ENCODE results near the gene CTNNBL1.
"Not testable (repeated sequence)": the region's sequence is repeated elsewhere in the genome, so short reads cannot be mapped to it uniquely, and the experiment has no call there.

CTNNBL1 gene

DNA sequence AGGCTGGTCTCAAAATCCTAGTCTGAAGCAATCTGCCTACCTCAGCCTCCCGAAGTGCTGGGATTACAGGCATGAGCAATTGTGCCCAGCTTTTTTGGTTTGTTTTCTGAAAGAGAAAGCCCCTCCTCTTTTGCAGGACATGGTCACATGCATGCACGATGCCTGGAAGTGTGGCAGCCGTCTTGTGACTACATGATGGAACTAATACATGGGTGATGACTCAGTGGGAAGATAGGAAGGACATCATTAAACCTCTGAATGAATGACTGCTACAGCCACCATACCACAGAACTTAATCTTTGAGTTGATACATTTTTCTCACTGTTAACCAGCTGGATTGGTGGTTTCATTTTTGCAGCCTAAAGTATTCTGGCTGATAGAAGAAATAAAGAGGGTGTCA is 13.4 kb upstream of the CTNNBL1 start:
- no peak for DNase-seq

DNA sequence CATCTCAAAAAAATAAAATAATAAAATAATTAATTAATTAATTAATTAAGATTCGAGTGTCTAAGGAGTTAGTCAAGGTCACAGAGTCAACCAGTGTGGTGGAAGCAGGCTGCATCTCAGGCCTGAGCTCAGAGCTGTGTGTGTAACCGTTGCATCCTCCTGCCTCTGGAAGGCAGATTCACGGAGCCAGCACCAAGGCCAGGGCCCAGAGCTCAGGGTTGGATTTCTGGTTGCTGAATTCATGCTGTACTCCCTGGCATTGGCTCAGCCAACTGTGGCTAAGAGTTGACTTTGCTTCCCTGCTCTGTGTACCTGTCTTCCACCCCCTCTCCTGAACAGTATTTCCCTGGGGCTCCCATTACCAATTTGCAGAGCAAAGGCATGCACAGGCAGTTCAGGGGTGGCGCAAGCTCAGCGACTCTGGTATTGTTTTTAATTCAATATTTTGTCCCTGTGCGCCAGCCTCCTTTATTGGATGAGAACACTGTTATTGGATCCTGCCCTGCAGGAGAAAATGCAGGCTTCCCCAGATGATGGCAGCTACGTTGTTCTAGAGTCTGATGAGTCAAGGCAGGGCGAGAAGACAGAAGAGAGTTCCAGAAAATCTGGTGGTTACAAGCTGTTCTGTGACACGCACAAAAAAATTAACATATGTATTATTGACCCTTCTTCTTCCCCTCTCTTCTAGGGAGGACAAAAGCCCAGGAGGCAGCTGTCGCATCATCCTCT is 12.3 kb upstream of the CTNNBL1 start:
- no peak for DNase-seq

DNA sequence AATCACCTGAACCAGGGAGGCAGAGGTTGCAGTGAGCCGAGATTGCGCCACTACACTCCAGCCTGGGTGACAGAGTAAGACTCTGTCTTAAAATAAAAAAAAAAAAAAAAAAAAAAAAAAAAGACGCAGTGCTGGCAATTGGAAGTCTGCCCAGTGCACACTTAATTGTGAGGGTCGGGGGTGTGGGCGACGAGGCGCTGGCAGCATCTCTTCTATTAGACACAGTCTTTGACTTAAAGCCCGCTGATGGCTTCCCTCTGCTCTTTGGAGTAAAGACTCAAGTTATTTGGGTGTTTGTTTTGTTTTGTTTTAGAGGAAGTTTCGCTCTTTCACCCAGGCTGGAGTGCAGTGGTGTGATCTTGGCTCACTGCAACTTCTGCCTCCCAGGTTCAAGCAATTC is 10.7 kb upstream of the CTNNBL1 start:
- DNase-seq, result peak in 1 of 3 experiments; percentile 42

DNA sequence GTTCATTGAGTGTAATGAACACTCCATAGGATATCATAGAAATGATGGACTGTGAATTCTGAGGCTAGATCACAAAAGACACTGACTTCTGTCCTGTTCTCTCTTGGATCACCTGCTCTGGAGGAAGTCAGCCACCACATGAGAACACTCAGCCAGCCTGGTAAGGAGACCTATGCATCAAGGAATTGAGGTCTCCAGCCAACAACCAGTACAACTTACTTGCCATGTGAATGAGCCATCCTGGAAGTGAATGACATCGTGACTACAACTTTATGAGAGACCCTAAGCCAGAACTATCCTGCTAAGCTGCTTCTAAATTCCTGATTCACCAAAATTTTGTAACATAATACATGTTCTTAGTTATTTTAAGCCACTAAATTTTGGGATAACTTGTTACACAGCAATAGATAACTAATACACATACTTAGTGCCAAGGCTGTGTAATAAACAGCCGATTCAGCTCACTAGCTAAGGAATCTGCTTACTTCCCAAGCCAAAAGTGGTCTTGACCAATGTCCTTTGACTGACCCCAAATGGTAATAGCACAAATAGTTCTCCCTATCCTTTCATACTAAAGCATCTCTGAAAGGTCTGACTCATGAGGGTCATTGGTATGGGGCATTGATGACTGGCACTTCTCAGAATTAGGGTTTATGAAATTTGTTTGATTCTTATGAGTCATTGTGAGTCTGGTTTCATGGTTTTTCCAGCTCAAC is 6.9 kb upstream of the CTNNBL1 start:
- no peak for DNase-seq

DNA sequence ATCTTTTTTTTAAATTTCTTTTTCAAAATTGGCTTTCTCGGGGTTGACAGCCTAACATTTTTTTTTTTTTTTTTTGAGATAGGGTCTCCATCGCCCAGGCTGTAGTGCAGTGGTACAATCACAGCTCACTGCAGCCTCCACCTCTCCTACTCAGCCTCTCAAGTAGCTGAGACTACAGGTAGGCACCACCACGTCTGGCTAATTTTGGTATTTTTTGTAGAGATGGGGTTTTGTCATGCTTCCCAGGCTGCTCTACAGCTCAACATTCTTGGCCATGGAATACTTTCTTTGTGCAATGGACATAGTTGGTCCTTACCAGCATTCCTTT is 6.4 kb upstream of the CTNNBL1 start:
- no peak for DNase-seq

DNA sequence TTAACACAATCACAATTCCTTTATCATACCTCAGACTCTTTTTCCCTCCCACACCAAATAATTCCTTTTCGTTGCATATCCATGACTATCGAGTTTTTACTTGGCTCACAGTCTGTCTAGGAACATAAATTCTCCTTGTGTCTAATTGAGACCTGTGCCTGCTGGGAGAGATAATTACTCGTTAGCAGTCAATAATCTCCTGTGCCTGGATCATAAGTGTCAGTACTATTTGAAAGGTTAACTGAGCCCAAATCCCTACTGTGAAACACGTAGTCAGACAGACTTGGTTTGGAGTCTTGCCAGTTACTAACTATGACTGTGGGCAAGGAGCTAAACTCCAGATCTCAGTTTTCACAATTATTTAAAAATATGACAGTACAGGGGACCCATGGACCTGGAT is 5.7 kb upstream of the CTNNBL1 start:
- peak in 1 of 3 experiments; percentile 53 for DNase-seq

DNA sequence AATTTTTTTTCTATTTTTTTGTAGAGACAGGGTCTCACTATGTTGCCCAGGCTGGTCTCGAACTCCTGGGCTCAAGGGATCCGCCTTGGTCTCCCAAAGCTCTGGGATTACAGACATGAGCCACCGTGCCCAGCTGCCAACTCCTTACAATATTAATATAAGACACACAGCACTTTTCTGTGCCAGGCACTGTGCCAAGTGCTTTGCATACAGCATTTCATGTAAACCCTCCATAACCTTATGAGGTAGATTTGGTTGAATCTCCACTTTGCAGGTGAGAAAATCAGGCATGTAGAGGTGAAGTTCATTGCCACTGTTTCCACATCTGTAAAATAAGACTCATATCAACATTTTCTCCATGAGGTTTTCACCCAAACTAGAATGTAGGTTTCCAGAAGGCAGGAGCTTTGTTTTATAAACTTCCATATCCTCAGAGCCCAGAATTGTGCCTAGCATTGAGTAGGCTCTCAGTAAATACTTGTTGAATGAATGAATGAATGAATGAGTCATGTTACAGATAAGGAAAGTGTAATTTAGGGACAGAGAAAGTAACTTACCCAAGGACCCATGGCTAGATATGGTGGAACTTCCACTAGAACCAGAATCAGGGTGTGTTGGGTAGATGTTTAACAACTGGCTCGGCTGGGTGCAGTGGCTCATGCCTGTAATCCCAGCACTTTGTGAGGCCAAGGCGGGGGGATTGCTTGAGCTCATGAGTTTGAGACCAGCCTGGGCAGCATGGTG is 3.0 kb upstream of the CTNNBL1 start:
- no peak for DNase-seq

DNA sequence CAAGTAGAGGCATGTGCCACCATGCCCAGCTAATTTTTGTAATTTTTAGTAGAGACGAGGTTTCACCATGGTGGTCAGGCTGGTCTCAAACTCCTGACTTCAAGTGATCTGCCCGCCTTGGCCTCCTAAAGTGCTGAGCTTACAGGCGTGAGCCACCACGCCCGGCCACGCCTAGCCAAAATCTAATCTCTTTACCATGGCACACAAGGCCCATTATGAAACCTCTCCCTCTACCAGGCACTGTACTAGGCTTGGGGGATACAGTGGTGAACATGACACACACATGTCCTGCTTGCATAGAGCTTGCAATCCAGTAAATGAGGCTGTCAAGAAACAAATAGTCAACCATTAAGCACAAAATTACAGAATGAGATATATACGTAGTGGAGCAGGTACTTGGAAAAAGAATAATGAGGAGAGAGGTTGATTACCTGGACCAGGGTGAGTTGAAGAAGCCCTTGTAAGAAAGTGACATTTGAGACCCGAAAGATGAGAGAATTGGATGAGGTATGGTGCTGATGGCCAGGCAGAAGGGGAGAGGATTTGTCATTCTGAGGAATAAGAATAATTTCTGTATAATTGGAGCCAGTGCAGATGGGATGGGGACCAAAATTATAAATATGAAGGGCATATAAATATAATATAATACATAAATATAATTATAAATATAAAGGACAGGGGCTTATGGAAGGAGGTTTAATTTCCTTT is 1.2 kb upstream of the CTNNBL1 start:
- no peak for DNase-seq

DNA sequence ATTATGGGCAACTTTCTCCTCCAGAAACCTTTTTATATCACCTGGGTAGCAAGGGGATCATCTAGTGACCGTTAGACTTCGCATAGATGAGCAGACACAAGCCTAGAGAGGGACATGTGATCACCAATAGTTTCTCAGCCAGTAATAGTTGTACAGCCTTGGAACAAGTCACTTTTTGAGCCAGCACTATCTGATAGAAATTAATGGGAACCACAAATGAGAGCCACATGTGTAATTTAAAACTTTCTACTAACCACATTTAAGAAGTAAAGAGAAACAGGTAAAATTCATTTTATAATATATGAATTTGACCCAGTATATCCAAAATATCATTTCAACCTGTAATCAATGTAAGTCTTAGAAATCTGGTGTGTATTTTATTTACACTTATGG is 592 bp upstream of the CTNNBL1 start:
- peak in 1 of 3 experiments; percentile 29 for DNase-seq

DNA sequence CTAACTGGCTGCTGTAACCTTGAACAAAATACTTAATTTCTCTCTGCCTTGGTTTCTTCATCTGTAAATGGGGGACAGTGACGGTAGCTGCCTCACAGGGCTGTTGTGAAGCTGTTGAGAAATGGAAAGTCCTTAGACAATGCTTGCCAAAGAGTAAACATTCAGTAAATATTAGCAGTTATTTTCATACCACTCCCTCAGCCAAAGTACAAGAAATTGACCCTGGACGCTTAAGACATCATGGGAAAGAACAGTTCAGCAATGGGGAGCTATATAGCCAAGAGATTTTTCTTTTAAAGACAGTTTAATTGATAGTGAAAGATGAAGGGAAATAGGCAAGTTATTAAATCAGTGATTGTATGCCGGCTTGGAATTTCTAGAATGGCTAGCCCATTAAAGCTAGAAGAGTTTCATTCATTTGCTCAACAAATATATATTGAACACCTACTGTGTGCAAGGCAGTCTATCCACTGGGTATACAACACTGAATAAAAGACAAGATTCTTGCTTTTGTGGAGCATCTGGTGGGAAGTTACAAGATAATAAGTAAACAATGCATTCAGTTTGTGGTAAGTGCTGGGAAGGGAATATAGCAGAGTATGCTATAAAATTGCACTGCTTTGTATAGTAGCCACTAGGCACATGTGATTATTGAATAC is 2.0 kb downstream of the CTNNBL1 start:
- DNase-seq, result no peak

DNA sequence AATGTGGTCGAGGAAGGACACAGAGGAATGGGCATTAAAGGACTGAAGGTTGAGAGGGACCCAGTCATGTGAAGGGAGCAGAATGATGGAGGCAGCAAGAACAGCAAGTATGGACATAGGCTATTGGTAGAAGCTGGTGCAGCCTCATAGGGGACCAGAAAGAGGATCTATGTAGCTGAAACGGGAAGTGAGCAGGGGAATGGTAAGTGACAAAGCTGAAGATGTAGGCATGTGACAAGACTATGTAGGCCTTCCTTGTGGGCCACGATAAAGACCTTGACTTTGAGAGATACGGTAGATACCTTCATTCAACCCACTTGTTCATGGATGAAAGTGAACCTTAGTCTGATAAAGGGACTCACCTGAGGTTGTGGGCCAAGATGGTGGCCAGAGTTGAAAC is 3.5 kb downstream of the CTNNBL1 start:
- no peak for DNase-seq

DNA sequence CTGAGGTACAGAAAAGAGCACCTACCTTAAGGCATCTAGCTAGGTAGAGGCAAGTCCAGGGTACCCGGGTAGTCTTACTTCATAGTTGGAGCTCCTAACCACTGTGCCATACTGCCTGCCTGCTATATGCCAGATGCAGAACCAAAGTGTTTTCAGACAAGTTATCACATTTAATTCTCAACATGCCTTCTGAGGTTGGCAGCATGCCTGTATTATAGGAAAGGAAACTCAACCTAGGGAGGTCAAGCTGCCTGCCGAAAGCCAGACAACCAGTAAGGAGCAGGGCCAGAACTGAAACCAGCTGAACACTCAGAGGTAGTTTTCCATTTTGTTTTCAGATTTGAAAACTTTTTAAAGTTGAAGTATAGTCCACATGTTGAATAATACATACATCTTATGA is 5.4 kb downstream of the CTNNBL1 start:
- no peak for DNase-seq

DNA sequence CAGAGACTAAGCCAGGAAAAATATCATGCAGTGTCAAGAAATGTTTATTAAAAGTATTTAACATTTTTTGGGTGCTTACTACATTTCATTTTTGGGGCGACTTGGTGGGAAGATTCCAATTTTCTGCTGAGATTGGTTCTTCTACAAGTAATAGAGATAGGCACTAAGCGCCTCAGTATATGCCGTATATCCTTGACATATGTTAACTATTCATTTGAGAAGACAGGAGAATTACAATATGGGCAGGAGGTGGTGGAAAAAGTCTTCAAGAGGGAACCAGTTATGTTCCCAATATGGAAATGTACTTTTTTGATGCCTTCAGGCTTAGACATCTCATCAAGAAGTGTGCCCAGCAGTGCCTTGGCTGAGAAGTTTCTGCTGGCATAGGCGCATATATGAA is 6.5 kb downstream of the CTNNBL1 start:
- DNase-seq, result no peak

DNA sequence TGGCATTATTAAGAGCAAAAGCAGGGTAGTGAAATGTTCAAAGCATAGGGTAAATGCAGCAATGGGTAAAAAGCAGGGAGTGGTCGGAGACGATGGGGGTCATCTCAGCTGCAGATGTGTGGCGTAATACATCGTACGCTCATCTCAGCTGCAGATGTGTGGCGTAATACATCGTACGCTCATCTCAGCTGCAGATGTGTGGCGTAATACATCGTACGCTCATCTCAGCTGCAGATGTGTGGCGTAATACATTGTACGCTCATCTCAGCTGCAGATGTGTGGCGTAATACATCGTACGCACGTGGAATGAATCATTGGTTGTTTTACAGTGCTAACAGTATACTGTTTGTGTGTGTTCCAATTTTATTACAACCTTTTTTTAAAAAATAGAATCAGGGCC is 7.8 kb downstream of the CTNNBL1 start:
- DNase-seq, result not testable (repeated sequence)

DNA sequence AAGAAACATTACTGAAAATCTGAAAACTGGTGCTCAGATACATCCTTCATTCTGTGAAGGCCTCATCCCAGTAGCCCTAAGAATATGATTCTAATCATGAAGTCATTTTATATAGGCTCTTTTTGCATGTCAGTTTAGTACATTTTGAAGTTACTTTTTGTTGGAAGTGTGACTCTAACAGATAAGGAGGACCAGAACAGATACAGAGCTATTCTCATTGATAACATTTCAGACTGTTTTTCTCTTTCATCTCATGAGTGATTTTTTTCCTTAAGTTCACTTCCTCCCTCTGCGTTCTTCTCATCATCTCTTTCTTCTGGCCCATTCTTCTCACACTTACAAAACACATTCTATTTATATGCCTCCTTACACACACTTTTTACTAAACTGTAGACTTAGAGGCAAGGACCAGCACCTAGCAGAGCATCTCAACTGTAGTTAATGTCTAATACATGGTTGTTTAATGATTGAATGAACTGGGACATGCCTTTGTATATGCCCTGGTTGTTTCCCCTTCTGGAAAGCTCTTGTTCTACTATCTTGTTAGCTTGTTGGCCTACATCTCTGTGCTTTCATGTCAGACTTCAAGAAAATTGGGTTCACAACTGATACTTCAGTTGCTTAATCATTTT is 8.7 kb downstream of the CTNNBL1 start:
- DNase-seq, result no peak

DNA sequence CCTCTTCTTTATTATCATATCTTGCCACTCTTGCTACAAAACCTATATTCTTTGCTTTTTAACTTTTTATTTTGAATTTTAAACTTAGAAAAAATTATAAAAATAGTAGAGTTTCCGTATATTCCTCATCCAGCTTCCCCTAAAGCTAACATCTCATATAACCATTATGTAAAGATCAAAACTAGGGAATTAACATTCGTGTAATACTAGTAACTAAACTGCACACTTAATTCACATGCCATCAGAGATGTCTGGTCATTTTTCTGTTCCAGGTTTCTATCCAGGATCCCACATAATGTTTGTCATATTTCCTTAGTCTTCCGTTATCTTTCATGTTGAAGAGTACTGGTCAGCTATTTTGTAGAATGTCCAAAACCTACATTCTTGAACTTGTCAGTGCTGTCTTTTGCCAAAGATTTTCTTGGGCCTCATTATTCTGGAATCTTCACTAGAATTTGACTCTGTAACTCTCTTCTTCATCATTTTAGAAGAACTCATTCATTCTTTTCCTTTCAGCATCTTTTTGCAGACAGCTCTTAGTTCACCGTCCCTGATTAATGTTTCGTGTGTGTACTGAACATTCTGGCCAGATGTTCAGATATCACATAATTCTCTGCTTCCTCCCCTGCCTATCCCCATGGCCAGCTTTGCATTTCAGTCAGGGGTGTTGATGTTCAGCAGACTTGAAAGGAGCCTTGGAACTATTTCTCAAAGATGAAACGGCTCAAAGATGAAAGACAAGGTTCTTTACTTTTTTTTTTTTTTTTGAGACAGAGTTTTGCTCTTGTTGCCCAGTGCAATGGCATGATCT is 9.4 kb downstream of the CTNNBL1 start:
- DNase-seq, result no peak

DNA sequence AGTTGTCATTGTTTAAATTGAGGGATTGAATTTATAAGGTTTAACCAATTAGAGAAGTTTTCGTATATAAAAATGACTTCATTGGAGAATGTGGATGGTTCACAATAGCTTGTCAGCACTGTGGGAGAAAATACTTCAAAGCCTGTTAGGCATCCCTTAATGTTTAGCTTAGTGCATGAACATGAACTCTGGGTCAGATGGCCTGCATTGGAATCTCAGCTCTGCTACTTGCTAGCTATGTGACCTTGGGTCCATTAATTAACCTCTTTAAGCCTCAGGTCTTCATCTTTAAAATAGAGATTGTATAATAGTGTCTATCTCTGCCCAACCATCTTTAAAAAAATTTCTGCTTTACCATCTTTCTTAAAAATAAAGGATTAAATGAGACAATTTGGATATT is 11.1 kb downstream of the CTNNBL1 start:
- no peak for DNase-seq

DNA sequence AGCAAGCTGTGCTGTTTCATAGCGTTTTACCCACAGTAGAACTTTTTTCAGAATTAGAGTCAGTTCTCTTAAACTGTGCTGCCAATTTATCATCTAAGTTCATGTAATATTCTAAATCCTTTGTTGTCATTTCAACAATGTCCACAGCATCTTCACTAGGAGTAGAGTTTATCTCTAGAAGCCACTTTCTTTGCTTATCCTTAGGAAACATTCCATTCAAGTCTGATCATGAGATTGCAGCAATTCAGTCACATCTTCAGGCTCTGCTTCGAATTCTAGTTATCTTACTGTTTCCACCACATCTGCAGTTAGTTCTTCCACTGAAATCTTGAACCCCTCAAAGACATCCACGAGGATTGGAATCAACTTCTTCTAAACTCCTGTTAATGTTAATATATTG is 12.5 kb downstream of the CTNNBL1 start:
- no peak for DNase-seq

DNA sequence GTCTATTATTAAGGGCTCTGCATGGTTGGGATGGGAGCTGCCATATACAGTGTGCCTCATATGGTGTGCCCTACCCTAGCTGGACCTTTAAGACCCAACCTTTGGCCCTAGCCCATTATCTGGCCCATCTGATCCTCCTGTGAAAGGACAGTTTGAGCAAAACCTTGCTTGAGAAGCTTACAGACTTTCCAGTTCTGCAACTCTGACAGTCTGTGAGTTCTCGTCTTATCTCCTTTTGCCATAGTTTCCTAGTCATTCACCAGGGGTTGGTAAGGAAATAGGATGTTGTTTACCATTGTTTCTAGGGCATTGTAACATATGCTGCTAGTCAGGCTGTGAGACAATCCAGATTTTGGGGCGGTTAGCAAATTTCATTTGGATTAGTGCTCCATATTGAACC is 17.2 kb downstream of the CTNNBL1 start:
- DNase-seq, result no peak

DNA sequence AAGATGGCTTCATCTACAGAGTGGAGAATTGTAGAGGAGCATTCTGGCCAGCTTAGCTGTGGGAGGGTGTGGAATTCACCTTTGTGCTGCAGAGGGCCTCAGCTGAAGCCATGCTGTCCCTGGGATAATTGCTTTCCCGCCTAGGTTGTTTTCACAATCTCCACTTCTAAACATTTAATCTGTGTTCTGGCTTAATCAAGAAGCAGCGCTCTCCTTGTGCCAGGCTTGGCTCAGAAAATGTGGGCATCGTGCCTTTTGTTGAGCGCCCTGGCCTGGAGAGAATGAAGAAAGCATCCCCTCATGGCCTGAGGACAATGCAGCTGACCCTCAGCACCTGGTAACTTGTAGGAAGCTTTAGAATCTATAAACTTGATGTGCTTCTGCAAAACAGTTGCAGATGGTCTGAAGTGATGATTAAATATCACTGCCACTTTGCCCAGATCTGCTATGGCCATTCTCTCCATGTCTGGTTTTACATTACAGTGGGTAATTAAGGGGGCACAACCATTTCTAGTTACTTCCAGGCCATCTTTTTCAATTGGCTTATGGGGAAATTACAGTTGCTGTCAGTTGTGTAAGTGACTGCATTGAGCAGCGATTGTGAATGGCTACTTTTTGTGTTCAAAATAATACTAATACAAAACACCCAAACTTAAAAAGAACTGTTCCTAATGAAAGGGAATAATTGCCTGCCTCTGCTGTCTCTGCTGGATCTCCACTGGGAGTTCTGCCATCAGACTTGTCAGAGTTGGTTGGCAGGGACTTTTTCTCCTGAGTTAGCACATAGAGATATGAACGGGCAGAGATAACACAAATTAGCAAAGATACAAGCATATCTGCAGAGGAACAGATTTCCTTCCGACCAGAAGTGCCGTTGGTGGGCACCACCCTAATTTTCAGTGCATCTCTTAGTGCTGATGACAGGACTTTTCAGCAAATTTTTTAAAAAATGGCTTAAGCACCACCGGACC is 18.4 kb downstream of the CTNNBL1 start:
- DNase-seq, result peak in 2 of 3 experiments; percentile 33 to 77
